Measurements from ENCODE around the gene FOXP1. TPM values are rescaled to one million over a fixed set of nuclear protein-coding genes. Genes with fewer than 3 reads are reported as not detected.

The FOXP1 gene
- total RNA-seq, 1 experiment from 2014 or later, result 75.3 TPM

DNA sequence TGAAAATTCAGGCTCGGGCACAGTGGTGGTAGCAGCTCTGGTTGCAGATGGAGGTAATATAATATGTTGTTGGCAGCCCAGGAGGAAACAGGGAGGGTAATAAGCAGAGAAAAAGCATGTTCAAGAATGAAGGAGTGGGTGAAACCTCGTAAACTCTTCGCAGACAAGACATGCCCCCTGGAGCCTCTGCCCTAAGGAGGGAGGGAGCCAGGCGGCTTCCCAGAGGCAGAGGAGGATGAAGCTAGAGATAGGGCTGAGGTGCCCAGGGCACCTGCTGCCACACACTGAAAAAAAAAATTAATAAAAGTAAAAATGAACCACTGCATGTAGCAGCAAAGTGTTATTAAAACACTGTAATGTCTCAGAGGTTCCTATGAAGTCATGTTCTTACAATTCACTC, 137.3 kb downstream of the FOXP1 start:
- H3K79me2 ChIP-seq (ENCODE audit: insufficient read depth, low read length), result no peaks in the 10 kb centered on the region

More for the DNA sequence above, 137.3 kb downstream of the FOXP1 start:
- no peak overlapping the region for H4K5ac ChIP-seq (ENCODE audit: insufficient read length, low read depth, low read length)
- H2BK120ac ChIP-seq (ENCODE audit: low read depth, low read length, poor library complexity, severe bottlenecking), result no peak overlapping the region
- H2AFZ ChIP-seq (ENCODE audit: low read length), result no peak overlapping the region
- H3K9me3 Mint-ChIP-seq, result no peaks in the 10 kb centered on the region
- no peaks in the 10 kb centered on the region for H3K27me3 ChIP-seq (ENCODE audit: insufficient read depth, low read length)
- H3K4me1 Mint-ChIP-seq, result peaks cover 14 to 26% of the 10 kb centered on the region in 2 experiments
- TF ChIP-seq, protein P1, sequence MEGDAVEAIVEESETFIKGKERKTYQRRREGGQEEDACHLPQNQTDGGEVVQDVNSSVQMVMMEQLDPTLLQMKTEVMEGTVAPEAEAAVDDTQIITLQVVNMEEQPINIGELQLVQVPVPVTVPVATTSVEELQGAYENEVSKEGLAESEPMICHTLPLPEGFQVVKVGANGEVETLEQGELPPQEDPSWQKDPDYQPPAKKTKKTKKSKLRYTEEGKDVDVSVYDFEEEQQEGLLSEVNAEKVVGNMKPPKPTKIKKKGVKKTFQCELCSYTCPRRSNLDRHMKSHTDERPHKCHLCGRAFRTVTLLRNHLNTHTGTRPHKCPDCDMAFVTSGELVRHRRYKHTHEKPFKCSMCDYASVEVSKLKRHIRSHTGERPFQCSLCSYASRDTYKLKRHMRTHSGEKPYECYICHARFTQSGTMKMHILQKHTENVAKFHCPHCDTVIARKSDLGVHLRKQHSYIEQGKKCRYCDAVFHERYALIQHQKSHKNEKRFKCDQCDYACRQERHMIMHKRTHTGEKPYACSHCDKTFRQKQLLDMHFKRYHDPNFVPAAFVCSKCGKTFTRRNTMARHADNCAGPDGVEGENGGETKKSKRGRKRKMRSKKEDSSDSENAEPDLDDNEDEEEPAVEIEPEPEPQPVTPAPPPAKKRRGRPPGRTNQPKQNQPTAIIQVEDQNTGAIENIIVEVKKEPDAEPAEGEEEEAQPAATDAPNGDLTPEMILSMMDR (conservative IDR thresholded peaks at IDR 0.05), result no peak
- H3K4ac ChIP-seq (ENCODE audit: low read depth, low read length), result no peak overlapping the region
- peaks cover 2% of the 10 kb centered on the region; the same call in 1 of the 2 replicates for H3K4me1 ChIP-seq (ENCODE audit: insufficient read depth, low read length)
- H3K4me2 ChIP-seq (ENCODE audit: insufficient read depth, insufficient read length, low read length), result no peak overlapping the region
- H3K18ac ChIP-seq (ENCODE audit: insufficient read length, low read depth, low read length), result no peak overlapping the region
- no peak overlapping the region for H3K4me3 Mint-ChIP-seq
- H3K27ac Mint-ChIP-seq, result peak overlapping the region in 2 of 3 experiments; percentile 26 to 63; a peak in 1 of 7 replicates
- no peak overlapping the region for H3K27ac ChIP-seq (ENCODE audit: insufficient read length, low read depth, low read length)
- H2AK5ac ChIP-seq (ENCODE audit: insufficient read length, low read length), result no peak overlapping the region
- H2BK20ac ChIP-seq (ENCODE audit: low read depth, low read length, poor library complexity, severe bottlenecking), result no peak overlapping the region
- H3K23me2 ChIP-seq (ENCODE audit: insufficient read length, low read depth, low read length, poor library complexity, severe bottlenecking), result no peaks in the 10 kb centered on the region
- no peak for DNase-seq
- no peak overlapping the region for H3K14ac ChIP-seq (ENCODE audit: insufficient read depth, low read length)
- no peak overlapping the region for H3K9ac ChIP-seq (ENCODE audit: extremely low read depth, insufficient read length, low read length)
- no peak overlapping the region for H4K8ac ChIP-seq (replicated peaks; ENCODE audit: insufficient read length, low read depth, low read length)
- H3K36me3 Mint-ChIP-seq (ENCODE audit: insufficient read depth in 1 of 3, low read depth in 3 of 3), result no peaks in the 10 kb centered on the region
- no peak overlapping the region for H3K23ac ChIP-seq (ENCODE audit: insufficient read length, low read depth, low read length)
- H3K27me3 Mint-ChIP-seq (ENCODE audit: low read depth), result no peaks in the 10 kb centered on the region
- WGBS (ENCODE audit: extremely low coverage, insufficient read length, low lambda C conversion rate), result no CpG with 5 or more reads among the region's 4 CpGs
- no peak overlapping the region for H4K91ac ChIP-seq (ENCODE audit: insufficient read length, low read depth, low read length)
- H3T11ph ChIP-seq (ENCODE audit: low read length), result no peak overlapping the region
- H3K56ac ChIP-seq (ENCODE audit: insufficient read length, low read depth, low read length), result no peak overlapping the region
- H2BK15ac ChIP-seq (ENCODE audit: low read depth, low read length), result no peak overlapping the region
- H3K79me1 ChIP-seq (ENCODE audit: insufficient read depth, low read depth, low read length, poor library complexity, severe bottlenecking), result no peaks in the 10 kb centered on the region
- H4K20me1 ChIP-seq (ENCODE audit: control insufficient read depth, insufficient read depth, insufficient read length), result no peaks in the 10 kb centered on the region
- H2BK12ac ChIP-seq (ENCODE audit: insufficient read length, low read depth, low read length), result no peak overlapping the region
- H3K9me3 ChIP-seq (ENCODE audit: control insufficient read depth, low read depth, low read length), result no peaks in the 10 kb centered on the region
- no peak overlapping the region for H2BK5ac ChIP-seq (ENCODE audit: insufficient read length, low read length)

All from H9 (cell line).